ENCODE data around the gene ITPKA.

- TF ChIP-seq CTCF (IDR thresholded peaks at IDR 0.05) (no peak), POLR2A (IDR thresholded peaks at IDR 0.05) (no peak)
Measured at GRCh38 chr15:41495736-41496599, 2.3 kb downstream of the ITPKA start.

Measured in thyroid gland (tissue), 4 donors.